Adipocyte (in vitro differentiated cells): Measurements from ENCODE around the gene METTL4.

Source experiments
- DNase-seq: peaks from one replicate; pipeline ENCODE4 v3.0.0-alpha.2; 2015; ENCODE audit warnings: low read depth
- H3K27me3 ChIP-seq: replicated peaks from 2 replicates; pipeline ENCODE4 v1.7.0; 2013; ENCODE audit warnings: mild to moderate bottlenecking, low read length, moderate library complexity; ENCODE audit not compliant: control insufficient read depth, insufficient read depth
- H3K36me3 ChIP-seq: 2 replicates; pipeline ENCODE4 v1.7.0; 2013; ENCODE audit warnings: low read length, mild to moderate bottlenecking, moderate library complexity; ENCODE audit not compliant: control insufficient read depth, insufficient read depth, severe bottlenecking
- H3K4me1 ChIP-seq: 2 replicates; pipeline ENCODE4 v1.7.0; 2013; ENCODE audit warnings: mild to moderate bottlenecking, low read length, moderate library complexity; ENCODE audit not compliant: control insufficient read depth, insufficient read depth
- H3K4me3 ChIP-seq: 2 replicates; pipeline ENCODE4 v1.7.0; 2013; ENCODE audit warnings: mild to moderate bottlenecking, low read length, moderate library complexity
- H3K9ac ChIP-seq: 2 replicates; pipeline ENCODE4 v1.7.0; 2013; ENCODE audit warnings: mild to moderate bottlenecking, low read length, moderate library complexity
- H3K9me3 ChIP-seq: 2 replicates; pipeline ENCODE4 v1.7.0; 2013; ENCODE audit warnings: mild to moderate bottlenecking, low read length, moderate library complexity; ENCODE audit not compliant: control insufficient read depth

The METTL4 gene

GRCh38 chr18:2515908-2516625 is 55.2 kb downstream of the METTL4 start:
- H3K4me1 ChIP-seq: peaks cover 14% of the 10 kb centered on the region
- H3K27me3 ChIP-seq: no peaks in the 10 kb centered on the region
- H3K9me3 ChIP-seq: no peaks in the 10 kb centered on the region
- H3K9ac ChIP-seq: no peak overlapping the region
- H3K4me3 ChIP-seq: peak overlapping the region; percentile 1
- peak; percentile 88 for DNase-seq
- no peaks in the 10 kb centered on the region for H3K36me3 ChIP-seq

GRCh38 chr18:2515171-2515787 is 56.0 kb downstream of the METTL4 start:
- Histone ChIP-seq H3K4me3 (peak overlapping the region; percentile 1), H3K9ac (no peak overlapping the region), H3K4me1 (peaks cover 14% of the 10 kb centered on the region), H3K27me3 (no peaks in the 10 kb centered on the region), H3K36me3 (no peaks in the 10 kb centered on the region), H3K9me3 (no peaks in the 10 kb centered on the region)
- peak; percentile 72 for DNase-seq

- peak; percentile 23 for DNase-seq
Measured at GRCh38 chr18:2513616-2514015, 57.7 kb downstream of the METTL4 start.

GRCh38 chr18:2512059-2512458 is 59.2 kb downstream of the METTL4 start:
- no peak overlapping the region for H3K9ac ChIP-seq
- H3K9me3 ChIP-seq: no peaks in the 10 kb centered on the region
- H3K4me3 ChIP-seq: no peak overlapping the region
- no peak for DNase-seq
- no peaks in the 10 kb centered on the region for H3K36me3 ChIP-seq
- H3K4me1 ChIP-seq: peaks cover 14% of the 10 kb centered on the region
- H3K27me3 ChIP-seq: no peaks in the 10 kb centered on the region

More at GRCh38 chr18:2513616-2514015, 57.7 kb downstream of the METTL4 start:
- H3K4me3 ChIP-seq: no peak overlapping the region
- H3K4me1 ChIP-seq: peaks cover 14% of the 10 kb centered on the region
- H3K36me3 ChIP-seq: no peaks in the 10 kb centered on the region
- no peaks in the 10 kb centered on the region for H3K27me3 ChIP-seq
- no peak overlapping the region for H3K9ac ChIP-seq
- no peaks in the 10 kb centered on the region for H3K9me3 ChIP-seq

- DNase-seq: no peak
- Histone ChIP-seq H3K4me1 (peaks cover 14% of the 10 kb centered on the region), H3K36me3 (no peaks in the 10 kb centered on the region), H3K9me3 (no peaks in the 10 kb centered on the region), H3K9ac (no peak overlapping the region), H3K4me3 (no peak overlapping the region), H3K27me3 (no peaks in the 10 kb centered on the region)
Measured at GRCh38 chr18:2511451-2511850, 59.9 kb downstream of the METTL4 start.

GRCh38 chr18:2510416-2510815 is 60.9 kb downstream of the METTL4 start:
- Histone ChIP-seq H3K27me3 (no peaks in the 10 kb centered on the region), H3K4me1 (peaks cover 4% of the 10 kb centered on the region), H3K9me3 (no peaks in the 10 kb centered on the region), H3K4me3 (no peak overlapping the region), H3K9ac (no peak overlapping the region), H3K36me3 (no peaks in the 10 kb centered on the region)
- no peak for DNase-seq

GRCh38 chr18:2508678-2509077 is 62.6 kb downstream of the METTL4 start:
- no peak for DNase-seq
- no peaks in the 10 kb centered on the region for H3K9me3 ChIP-seq
- H3K27me3 ChIP-seq: no peaks in the 10 kb centered on the region
- no peak overlapping the region for H3K9ac ChIP-seq
- H3K36me3 ChIP-seq: no peaks in the 10 kb centered on the region
- H3K4me3 ChIP-seq: no peak overlapping the region
- H3K4me1 ChIP-seq: no peaks in the 10 kb centered on the region

- H3K9me3 ChIP-seq: no peaks in the 10 kb centered on the region
- no peak overlapping the region for H3K9ac ChIP-seq
- no peaks in the 10 kb centered on the region for H3K4me1 ChIP-seq
- H3K27me3 ChIP-seq: no peaks in the 10 kb centered on the region
- DNase-seq: no peak
- H3K4me3 ChIP-seq: no peak overlapping the region
- no peaks in the 10 kb centered on the region for H3K36me3 ChIP-seq
Measured at GRCh38 chr18:2508155-2508554, 63.1 kb downstream of the METTL4 start.

- H3K27me3 ChIP-seq: no peaks in the 10 kb centered on the region
- no peak for DNase-seq
- H3K9me3 ChIP-seq: no peaks in the 10 kb centered on the region
- no peaks in the 10 kb centered on the region for H3K36me3 ChIP-seq
- no peak overlapping the region for H3K4me3 ChIP-seq
- no peak overlapping the region for H3K9ac ChIP-seq
- no peaks in the 10 kb centered on the region for H3K4me1 ChIP-seq
Measured at GRCh38 chr18:2504642-2505041, 66.7 kb downstream of the METTL4 start.

GRCh38 chr18:2502880-2503279 is 68.4 kb downstream of the METTL4 start:
- Histone ChIP-seq H3K9me3 (no peaks in the 10 kb centered on the region), H3K4me1 (no peaks in the 10 kb centered on the region), H3K36me3 (no peaks in the 10 kb centered on the region), H3K9ac (no peak overlapping the region), H3K27me3 (no peaks in the 10 kb centered on the region), H3K4me3 (no peak overlapping the region)
- no peak for DNase-seq

GRCh38 chr18:2502394-2502793 is 68.9 kb downstream of the METTL4 start:
- Histone ChIP-seq H3K4me3 (no peak overlapping the region), H3K9ac (no peak overlapping the region), H3K9me3 (no peaks in the 10 kb centered on the region), H3K36me3 (no peaks in the 10 kb centered on the region), H3K27me3 (no peaks in the 10 kb centered on the region), H3K4me1 (no peaks in the 10 kb centered on the region)
- DNase-seq: no peak
